Heart left ventricle (tissue), 16 donors: ENCODE data around the gene CRLF2. TPM values are rescaled to one million over a fixed set of nuclear protein-coding genes. Genes with fewer than 3 reads are reported as not detected.
"Not testable (repeated sequence)": the region's sequence is repeated elsewhere in the genome, so short reads cannot be mapped to it uniquely, and the experiment has no call there.

Experiments
- ATAC-seq, 4 donors: fragments of 200-7000 bp; cut with Tn5 transposase; one replicate each; pipeline ENCODE4 v1.9.1; 2020 to 2022; ENCODE audit warnings: moderate library complexity in 4 of 4, mild to moderate bottlenecking in 3 of 4, moderate number of reproducible peaks in 1 of 4
- DNase-seq, 5 donors: peaks; one replicate each; pipeline ENCODE4 v3.0.0-alpha.2; 2020
- H3K27ac ChIP-seq, 12 donors: fragments of 200-600 bp; sonication (generic) in 4 of 12; one replicate each; pipeline versions ENCODE4 v1.5.0 to v1.8.0; 2016 to 2022; ENCODE audit warnings: mild to moderate bottlenecking in 2 of 12
- H3K27me3 ChIP-seq, 9 donors: fragments of 200-600 bp; sonication (generic) in 2 of 9; one replicate each; pipeline versions ENCODE4 v1.5.1 to v1.8.0; 2016 to 2022; ENCODE audit warnings: mild to moderate bottlenecking in 3 of 9
- H3K36me3 ChIP-seq, 9 donors: fragments of 200-600 bp; sonication (generic) in 2 of 9; one replicate each; pipeline versions ENCODE4 v1.5.0 to v1.8.0; 2018 to 2022; ENCODE audit warnings: mild to moderate bottlenecking in 2 of 9
- H3K4me1 ChIP-seq, 12 donors: fragments of 200-600 bp; sonication (generic) in 4 of 12; one replicate each; pipeline versions ENCODE4 v1.5.0 to v1.8.0; 2016 to 2022; ENCODE audit warnings: mild to moderate bottlenecking in 3 of 12
- H3K4me3 ChIP-seq, 12 donors: fragments of 200-600 bp; sonication (generic) in 4 of 12; one replicate each; pipeline versions ENCODE4 v1.5.0 to v1.8.0; 2017 to 2022; ENCODE audit warnings: mild to moderate bottlenecking in 9 of 12, moderate library complexity in 4 of 12
- H3K9me3 ChIP-seq, 12 donors: fragments of 200-600 bp; sonication (generic) in 4 of 12; one replicate each; pipeline versions ENCODE4 v1.5.0 to v1.8.0; 2016 to 2022; ENCODE audit warnings: mild to moderate bottlenecking in 1 of 12
- CTCF ChIP-seq, 12 donors: fragments of 200-600 bp; sonication (generic) in 4 of 12; IDR thresholded peaks; one replicate each; pipeline versions ENCODE4 v1.5.0 to v1.8.0; 2018 to 2022; ENCODE audit warnings: antibody characterized with exemption in 12 of 12, mild to moderate bottlenecking in 5 of 12
- POLR2A ChIP-seq, 2 donors: fragments of 450-650 bp; IDR thresholded peaks; one replicate each; pipeline ENCODE4 v1.6.1; 2017; ENCODE audit warnings: antibody characterized with exemption in 2 of 2, mild to moderate bottlenecking in 2 of 2, moderate library complexity in 2 of 2
- WGBS, 4 donors: extraction: QIAGEN DNeasy Blood & Tissue Kit in 2 of 4; methylation state at CpG; one replicate each; pipeline versions ENCODE4 v1.1.5 to v1.1.7; 2013 to 2018; 5-methylcytosine and 5-hydroxymethylcytosine counted together
- intact Hi-C, 10 donors: fragments of 100-400 bp; cut with DNase I; formaldehyde crosslinking; loops; one replicate each; pipeline versions ENCODE4 v1.11.1 to v1.14.2; 2022
- polyA plus RNA-seq, 2 donors: library from polyadenylated mRNA; stranded (reverse); fragments of 200-250 nt; gene quantifications; one replicate each; pipeline ENCODE4 v1.2.3, GENCODE V29; 2013
- total RNA-seq, 9 donors: library from RNA; depleted of rRNA in 2 of 9; stranded (reverse); fragments of >200 nt in 2 of 9; fragmentation: NEBNext Ultra II Directional in 3 of 9; extraction: Animal tissue kit (Norgen Biotek cat#: 25700) in 3 of 9; gene quantifications; one replicate each; pipeline versions ENCODE4 v1.1.0 to v1.2.4, GENCODE V29; 2016 to 2023
- donor health status: ischemic (EF 13 %, LVEDD 7.1; RV severe dilation, severe dysfunction).
- donor health status: healthy with polysubstance abuse.
- donor health status: DM: no; HTN: yes; CAD: no.
- donor health status: DM: no; HTN: no; CAD: no.
- donor health status: ischemic (EF 25% LVEDD 6.9; RV normal size, moderate dysfunction).
- donor health status: ischemic (EF 25% LVEDD 5.7; RV mildly dilated, moderate dysfunction).
- donor health status: healthy.
- donor health status: DM: yes; HTN: yes; CAD: no.
- donor health status: ischemic (EF 35%, LVEDD 5.7; RV mildly dilated, moderate dysfunction).
- donor health status: nonischemic (EF 11% LVEDD 7.7; RV severe dilation, severe dysfunction).
- donor health status: DM: yes; HTN: yes; CAD: no.
- donor health status: PGD.
- donor health status: ischemic (EF 29% LVEDD 5.4; RV normal size, mild dysfunction).
- donor health status: nonischemic (EF 23%, LVEDD 6.1; RV moderate dilation, normal function).

Gene CRLF2
- total and polyA plus RNA-seq, 11 donors, result 0.19 to 0.20 TPM; not detected in 9

GRCh38 chrX:1182211-1182610, 30.2 kb downstream of the CRLF2 start:
- ATAC-seq, result no peak
- WGBS, 4 donors, result 72 to 83% (median 78%) methylated on average over 4 of the region's 4 CpGs

GRCh38 chrX:1181661-1182060, 30.8 kb downstream of the CRLF2 start:
- H3K4me1 ChIP-seq, DNase-seq, H3K4me3 ChIP-seq, H3K9me3 ChIP-seq, H3K27ac ChIP-seq, ATAC-seq, H3K36me3 ChIP-seq, intact Hi-C loops: not testable (repeated sequence)
- 81 to 88% (median 85%) methylated on average over 14 of the region's 14 CpGs for WGBS, 4 donors
- peaks cover 0 to 13% (median 0%) of the 10 kb centered on the region in 9 donors for H3K27me3 ChIP-seq

More at GRCh38 chrX:1182211-1182610, 30.2 kb downstream of the CRLF2 start:
- no peaks in the 10 kb centered on the region for H3K36me3 ChIP-seq
- DNase-seq, result no peak
- intact Hi-C loops, result no loop called here
- no peak overlapping the region for H3K27ac ChIP-seq
- H3K4me3 ChIP-seq, result no peak overlapping the region
- H3K27me3 ChIP-seq, result peaks cover 0 to 13% (median 0%) of the 10 kb centered on the region in 9 donors
- H3K4me1 ChIP-seq, result no peaks in the 10 kb centered on the region
- no peak for TF ChIP-seq POLR2A (IDR thresholded peaks at IDR 0.05)
- TF ChIP-seq CTCF (IDR thresholded peaks at IDR 0.05), result no peak
- no peaks in the 10 kb centered on the region for H3K9me3 ChIP-seq

- no peaks in the 10 kb centered on the region for H3K36me3 ChIP-seq
- no peak overlapping the region for H3K4me3 ChIP-seq
- no peak for ATAC-seq
- no peak for TF ChIP-seq POLR2A (IDR thresholded peaks at IDR 0.05)
- TF ChIP-seq CTCF (IDR thresholded peaks at IDR 0.05), result no peak
- no peaks in the 10 kb centered on the region for H3K9me3 ChIP-seq
- peaks cover 0 to 13% (median 0%) of the 10 kb centered on the region in 9 donors for H3K27me3 ChIP-seq
- no peak overlapping the region for H3K27ac ChIP-seq
- H3K4me1 ChIP-seq, result no peaks in the 10 kb centered on the region
- 63 to 75% (median 68%) methylated on average over 11 of the region's 11 CpGs for WGBS, 4 donors
- no peak for DNase-seq
- intact Hi-C loops, result no loop called here
Measured at GRCh38 chrX:1181170-1181569, 31.3 kb downstream of the CRLF2 start.

- TF ChIP-seq CTCF (IDR thresholded peaks at IDR 0.05) (no peak), POLR2A (IDR thresholded peaks at IDR 0.05) (no peak)
- H3K4me1 ChIP-seq, result no peaks in the 10 kb centered on the region
- no peaks in the 10 kb centered on the region for H3K9me3 ChIP-seq
- H3K36me3 ChIP-seq, result no peaks in the 10 kb centered on the region
- no peak overlapping the region for H3K4me3 ChIP-seq
- no peak overlapping the region for H3K27ac ChIP-seq
- DNase-seq (no peak), ATAC-seq (no peak)
- peaks cover 0 to 13% (median 0%) of the 10 kb centered on the region in 9 donors for H3K27me3 ChIP-seq
- intact Hi-C loops, result no loop called here
- WGBS, 4 donors, result 19 to 23% (median 22%) methylated on average over 20 of the region's 20 CpGs
Measured at GRCh38 chrX:1178580-1179057, 33.8 kb downstream of the CRLF2 start.

GRCh38 chrX:1176531-1177320, 35.7 kb downstream of the CRLF2 start:
- H3K27me3 ChIP-seq, H3K36me3 ChIP-seq, H3K9me3 ChIP-seq, DNase-seq, ATAC-seq, H3K4me3 ChIP-seq, H3K27ac ChIP-seq, H3K4me1 ChIP-seq, intact Hi-C loops: not testable (repeated sequence)
- WGBS, 4 donors, result 71 to 84% (median 81%) methylated on average over 33 of the region's 33 CpGs

- H3K9me3 ChIP-seq, H3K4me1 ChIP-seq, DNase-seq, intact Hi-C loops, H3K27ac ChIP-seq, H3K4me3 ChIP-seq, H3K36me3 ChIP-seq, ATAC-seq: not testable (repeated sequence)
- peaks cover 0 to 11% (median 0%) of the 10 kb centered on the region in 9 donors for H3K27me3 ChIP-seq
- 88 to 91% (median 90%) methylated on average over 12 to 14 of the region's 17 CpGs for WGBS, 4 donors
Measured at GRCh38 chrX:1174609-1175545, 37.6 kb downstream of the CRLF2 start.

GRCh38 chrX:1173435-1173834, 39.0 kb downstream of the CRLF2 start:
- intact Hi-C loops, DNase-seq, H3K36me3 ChIP-seq, H3K27me3 ChIP-seq, H3K4me3 ChIP-seq, ATAC-seq, H3K4me1 ChIP-seq, H3K27ac ChIP-seq, H3K9me3 ChIP-seq: not testable (repeated sequence)
- 56 to 68% (median 65%) methylated on average over 19 to 22 of the region's 22 CpGs for WGBS, 4 donors
